Measurements from ENCODE around the gene S100A6.
"Not testable (repeated sequence)": the region's sequence is repeated elsewhere in the genome, so short reads cannot be mapped to it uniquely, and the experiment has no call there.

S100A6 gene

DNA sequence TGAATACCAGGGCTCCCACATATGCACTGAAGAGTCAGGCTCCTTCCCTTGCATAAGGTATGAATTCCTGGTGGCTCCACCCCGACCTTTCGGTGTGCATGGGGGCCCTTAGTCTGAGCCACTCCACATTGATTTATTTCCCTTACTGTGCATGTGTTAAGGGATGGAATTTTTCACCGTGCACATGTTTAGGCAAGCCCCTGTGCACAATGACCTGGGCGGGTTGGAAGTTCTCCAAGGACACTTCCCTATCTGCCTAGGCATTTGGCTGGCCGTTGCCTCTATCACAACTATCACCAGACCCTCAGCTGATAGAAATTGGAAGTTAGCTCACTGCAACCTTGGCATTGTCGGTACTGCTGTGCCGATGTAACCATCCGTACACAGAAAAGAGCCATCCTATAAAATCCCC lies 9.7 kb downstream of the S100A6 start:
- no peak for DNase-seq

GRCh38 chr1:153525088-153525728 lies 10.6 kb downstream of the S100A6 start:
- peak; percentile 45 for DNase-seq

GRCh38 chr1:153522353-153523048 lies 13.3 kb downstream of the S100A6 start:
- DNase-seq: not testable (repeated sequence)

GRCh38 chr1:153521808-153522207 lies 14.0 kb downstream of the S100A6 start:
- DNase-seq: not testable (repeated sequence)

GRCh38 chr1:153520818-153521476 lies 14.8 kb downstream of the S100A6 start:
- DNase-seq: no peak

- not testable (repeated sequence) for DNase-seq
Measured at GRCh38 chr1:153520137-153520691, 15.6 kb downstream of the S100A6 start.

GRCh38 chr1:153519242-153519641 lies 16.5 kb downstream of the S100A6 start:
- no peak for DNase-seq

- no peak for DNase-seq
Measured at GRCh38 chr1:153515504-153516394, 20.0 kb downstream of the S100A6 start.

GRCh38 chr1:153513666-153514065 lies 22.1 kb downstream of the S100A6 start:
- no peak for DNase-seq

GRCh38 chr1:153513023-153513422 lies 22.8 kb downstream of the S100A6 start:
- DNase-seq: no peak

DNA sequence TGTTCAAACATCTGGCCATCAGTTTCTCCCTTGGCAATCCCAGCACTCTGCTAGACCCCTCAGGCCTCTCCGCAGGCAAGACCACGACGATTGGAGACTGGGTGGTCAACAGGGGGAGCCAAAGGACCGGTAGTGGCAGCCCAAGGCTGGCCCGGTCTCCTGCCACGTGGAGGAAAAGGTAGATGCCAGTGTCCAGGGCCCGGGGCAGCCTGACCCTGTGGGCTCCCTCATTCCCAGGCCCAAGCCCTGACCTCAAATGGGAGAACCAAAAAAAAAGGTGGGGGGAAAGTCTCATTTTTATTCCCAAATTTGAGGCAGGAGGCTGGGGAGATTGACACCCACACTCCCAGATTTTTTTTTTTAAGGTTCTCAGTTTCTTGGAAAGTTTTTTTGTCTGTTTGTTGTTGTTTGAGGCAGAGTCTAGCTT lies 24.8 kb downstream of the S100A6 start:
- DNase-seq: peak; percentile 81

GRCh38 chr1:153509729-153510354 lies 25.9 kb downstream of the S100A6 start:
- peak; percentile 41 for DNase-seq

- no peak for DNase-seq
Measured at GRCh38 chr1:153509036-153509435, 26.8 kb downstream of the S100A6 start.

- no peak for DNase-seq
Measured at GRCh38 chr1:153507926-153508583, 27.7 kb downstream of the S100A6 start.

GRCh38 chr1:153506831-153507413 lies 28.9 kb downstream of the S100A6 start:
- DNase-seq: peak; percentile 93

- no peak for DNase-seq
Measured at GRCh38 chr1:153506386-153506785, 29.4 kb downstream of the S100A6 start.

DNA sequence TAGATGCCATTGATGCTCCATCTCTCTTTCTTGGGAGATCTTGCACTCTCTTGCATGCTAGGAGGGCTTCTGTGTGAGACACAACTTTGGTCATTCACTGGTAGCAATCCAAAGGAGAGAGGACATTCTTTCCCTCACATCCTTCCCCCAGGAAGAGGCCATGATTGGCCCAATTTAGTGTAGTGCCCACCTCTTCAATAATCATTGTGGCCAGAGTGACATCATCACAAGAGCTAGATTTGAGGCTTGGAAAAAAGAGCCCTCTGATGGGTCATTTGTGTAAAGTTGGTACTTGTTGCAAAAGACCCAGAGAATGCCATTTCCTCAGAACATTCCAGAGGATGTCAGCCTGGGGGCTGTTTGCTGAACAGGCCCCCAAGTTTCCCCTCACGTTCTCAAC lies 30.2 kb downstream of the S100A6 start:
- DNase-seq: peak; percentile 22

DNA sequence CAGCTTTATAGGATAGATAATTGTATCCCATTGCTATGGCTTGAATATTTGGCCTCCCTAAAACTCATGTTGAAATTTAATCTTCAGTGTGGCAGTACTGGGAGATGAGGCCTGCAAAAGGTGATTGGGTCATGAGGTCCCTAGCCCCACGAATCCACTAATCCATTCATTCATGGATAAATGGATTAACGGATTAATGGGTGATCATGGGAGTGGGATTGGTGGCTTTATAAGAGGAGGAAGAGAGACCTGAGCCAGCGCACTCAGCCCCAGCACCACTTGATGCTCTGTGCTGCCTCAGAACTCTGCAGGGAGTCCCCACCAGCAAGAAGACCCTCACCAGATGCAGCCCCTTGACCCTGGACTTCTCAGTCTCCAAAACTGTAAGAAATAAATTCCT lies 32.0 kb downstream of the S100A6 start:
- DNase-seq: no peak

DNA sequence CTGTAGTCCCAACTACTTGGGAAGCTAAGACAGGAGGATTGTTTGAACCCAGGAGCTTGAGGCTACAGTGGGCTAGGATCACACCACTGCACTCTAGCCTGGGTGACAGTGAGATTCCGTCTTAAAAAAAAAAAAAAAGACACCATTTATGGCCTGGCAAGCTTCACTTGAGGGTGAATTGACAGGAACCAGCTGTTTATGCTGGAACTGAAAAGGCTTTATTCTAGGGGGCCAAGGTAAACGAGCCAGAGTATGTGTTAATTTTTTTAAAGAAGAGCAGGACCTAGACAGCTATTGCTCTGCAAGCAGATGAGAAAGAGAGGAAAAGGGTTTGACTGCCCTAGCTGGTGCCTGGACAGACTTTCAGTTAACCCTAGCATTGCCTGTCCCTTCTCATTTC lies 37.0 kb downstream of the S100A6 start:
- DNase-seq: no peak

DNA sequence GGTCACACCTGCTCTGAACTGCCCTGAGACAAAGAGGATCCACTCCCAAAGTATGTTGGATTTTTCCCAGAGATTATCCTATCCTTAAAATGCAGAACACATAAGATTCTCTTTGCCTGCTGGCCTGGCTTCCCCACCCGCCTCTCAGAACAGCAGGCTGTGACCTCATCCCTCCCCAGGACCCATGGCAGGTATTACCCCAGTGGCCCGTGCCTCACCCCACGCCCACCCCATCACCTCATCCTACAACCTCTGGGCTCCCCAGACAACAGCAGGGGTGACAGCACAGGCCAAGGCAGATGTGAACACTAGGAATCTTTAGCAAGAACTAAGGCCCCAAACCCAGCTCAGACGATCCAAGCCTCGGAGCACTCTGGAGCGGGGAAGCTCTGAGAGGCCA lies 40.3 kb downstream of the S100A6 start:
- no peak for DNase-seq

- DNase-seq: peak; percentile 63
Measured at GRCh38 chr1:153494976-153495535, 40.7 kb downstream of the S100A6 start.
